NCI-H1694 treated with DMSO at 0.1 percent for 48 hours (cell line): ENCODE measurements around the gene FSIP1.
A peak's percentile ranks its signal among the peaks of the same experiment; 100 is the strongest.

Source experiments
- DNase-seq: peaks from one replicate; lab custom pipeline; 2025; lab: John Stamatoyannopoulos, UW

FSIP1 gene

GRCh38 chr15:39582286-39582976 is 200.2 kb downstream of the FSIP1 start:
- DNase-seq = no peak

- DNase-seq = no peak
Observed at GRCh38 chr15:39581793-39582285, 200.8 kb downstream of the FSIP1 start.

DNA sequence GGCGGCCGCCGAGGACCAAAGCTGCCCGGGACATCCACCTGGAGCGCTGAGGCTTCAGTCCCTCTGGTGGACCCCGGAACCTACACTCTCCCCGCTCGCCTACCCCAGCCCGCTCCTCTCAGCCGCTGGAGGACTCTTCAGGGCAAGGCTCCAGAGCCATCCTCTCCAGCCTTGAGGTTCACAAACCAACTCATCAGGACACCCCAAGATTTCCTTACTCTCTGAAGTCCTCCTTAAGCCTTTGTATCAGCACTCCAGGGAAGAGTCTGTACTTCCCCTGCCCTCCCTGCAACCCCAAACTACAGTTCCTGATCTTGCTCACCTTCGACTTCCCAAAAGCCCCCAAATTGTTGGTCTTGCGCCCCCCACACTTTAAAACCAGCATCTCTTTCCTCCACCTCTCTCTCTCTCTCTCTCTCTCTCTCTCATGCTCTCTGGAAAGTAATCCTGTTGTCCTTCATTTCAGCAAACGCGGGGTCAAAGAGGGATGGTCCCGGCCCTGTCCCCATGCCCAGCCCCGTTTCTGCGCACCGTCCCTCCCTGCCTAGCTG is 201.3 kb downstream of the FSIP1 start:
- DNase-seq = no peak

- peak; percentile 7 for DNase-seq
Observed at GRCh38 chr15:39580485-39581241, 202.0 kb downstream of the FSIP1 start, which contains the start of gene THBS1. Gene THBS1 (plus strand): TSS chr15:39581079. CDS start chr15:39581858, 779 bp downstream.

GRCh38 chr15:39580117-39580484 is 202.5 kb downstream of the FSIP1 start:
- DNase-seq = peak; percentile 67

- DNase-seq = no peak
Observed at GRCh38 chr15:39579487-39580116, 203.0 kb downstream of the FSIP1 start.

- no peak for DNase-seq
Observed at GRCh38 chr15:39578851-39579486, 203.7 kb downstream of the FSIP1 start.

- no peak for DNase-seq
Observed at GRCh38 chr15:39575180-39575579, 207.5 kb downstream of the FSIP1 start.

- no peak for DNase-seq
Observed at GRCh38 chr15:39574427-39574826, 208.2 kb downstream of the FSIP1 start.

DNA sequence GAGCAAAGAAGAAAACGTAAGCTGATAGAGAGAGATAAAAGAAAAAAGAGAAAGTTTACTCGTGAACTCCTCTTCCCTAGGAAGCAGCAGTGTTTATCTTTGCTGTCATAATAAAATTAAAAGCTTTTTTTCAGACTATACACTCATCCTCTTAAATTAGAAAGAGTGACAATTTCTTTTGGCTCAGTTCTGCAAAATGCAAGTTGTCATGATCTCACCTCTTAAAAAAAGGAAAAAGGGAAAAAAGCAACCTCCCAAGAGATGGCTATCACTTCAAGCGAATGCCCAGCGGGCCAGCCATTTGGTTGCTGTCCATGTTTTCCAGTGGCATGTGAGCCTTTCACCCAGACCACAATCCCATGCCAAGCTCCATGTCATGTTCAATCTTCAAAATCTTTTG is 208.8 kb downstream of the FSIP1 start:
- DNase-seq = no peak

GRCh38 chr15:39573287-39573686 is 209.4 kb downstream of the FSIP1 start:
- DNase-seq = no peak

GRCh38 chr15:39565851-39566250 is 216.8 kb downstream of the FSIP1 start:
- DNase-seq = no peak

GRCh38 chr15:39564972-39565665 is 217.5 kb downstream of the FSIP1 start:
- no peak for DNase-seq

DNA sequence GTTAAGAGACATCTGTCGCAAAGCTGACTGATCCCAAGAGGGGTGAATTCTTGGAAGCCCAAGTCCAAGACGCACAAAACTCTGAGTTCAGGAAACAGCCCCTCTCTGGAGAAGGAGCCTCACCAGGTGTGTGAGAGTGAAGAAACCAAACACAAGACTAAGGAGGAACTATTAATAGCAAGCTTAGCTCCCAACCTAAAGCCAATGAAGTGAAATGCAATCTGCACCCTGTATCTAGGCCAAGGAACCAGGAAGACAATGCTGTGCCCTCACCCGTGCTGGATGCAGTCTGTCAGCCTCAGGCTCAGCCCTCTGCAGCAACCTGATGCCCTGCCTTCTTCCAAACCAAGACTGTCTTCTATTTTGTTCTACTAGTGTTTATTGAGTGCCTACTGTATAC is 224.2 kb downstream of the FSIP1 start:
- DNase-seq = no peak

DNA sequence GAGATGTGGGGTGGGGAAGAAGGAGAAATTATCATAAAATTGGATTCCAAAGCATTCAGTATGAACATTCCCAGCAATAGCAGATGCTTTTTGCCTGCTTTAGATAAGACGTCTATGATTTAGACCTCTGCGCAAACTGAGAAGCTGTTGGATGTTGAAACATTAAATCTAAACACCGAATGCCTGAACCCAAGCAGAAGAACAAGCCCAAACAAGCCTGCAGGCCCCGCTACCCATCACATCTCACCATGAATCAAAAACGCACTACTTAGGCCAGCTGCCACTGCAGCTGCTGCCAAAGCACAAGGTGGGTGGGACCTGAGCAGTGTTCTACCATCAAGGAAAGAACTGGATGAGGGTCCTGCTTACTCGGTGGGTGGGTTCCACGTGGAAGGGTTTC is 226.2 kb downstream of the FSIP1 start:
- DNase-seq = peak; percentile 90

- DNase-seq = peak; percentile 61
Observed at GRCh38 chr15:39555885-39556284, 226.8 kb downstream of the FSIP1 start.

- DNase-seq = no peak
Observed at GRCh38 chr15:39554746-39555387, 227.8 kb downstream of the FSIP1 start.

GRCh38 chr15:39553947-39554693 is 228.5 kb downstream of the FSIP1 start:
- DNase-seq = peak; percentile 24

DNA sequence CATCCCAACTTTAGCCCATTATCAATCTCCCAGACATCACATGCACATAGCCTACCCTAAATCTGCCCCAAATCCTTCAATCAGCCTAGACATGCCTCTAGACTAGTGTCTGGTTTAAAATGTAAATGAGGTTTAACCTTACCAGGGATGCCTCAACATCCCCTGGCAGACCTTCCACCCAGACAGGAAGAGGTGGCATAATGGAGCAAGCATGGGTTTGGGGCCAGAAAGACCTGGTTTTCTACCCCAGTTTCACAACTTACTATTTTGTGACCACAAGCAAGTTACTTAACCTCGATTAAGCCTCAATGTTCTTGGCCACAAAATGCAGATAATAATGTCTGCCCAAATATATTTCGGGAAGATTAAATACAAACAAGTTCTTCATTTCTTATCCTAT is 230.1 kb downstream of the FSIP1 start:
- DNase-seq = no peak

- DNase-seq = no peak
Observed at GRCh38 chr15:39551476-39551875, 231.2 kb downstream of the FSIP1 start.
